Measurements from ENCODE around the gene PPP1R14B. TPM values are rescaled to one million over a fixed set of nuclear protein-coding genes. Genes with fewer than 3 reads are reported as not detected.

Gene PPP1R14B
- polyA plus RNA-seq, 1 donor from 2014 or later = 48.1 TPM

DNA sequence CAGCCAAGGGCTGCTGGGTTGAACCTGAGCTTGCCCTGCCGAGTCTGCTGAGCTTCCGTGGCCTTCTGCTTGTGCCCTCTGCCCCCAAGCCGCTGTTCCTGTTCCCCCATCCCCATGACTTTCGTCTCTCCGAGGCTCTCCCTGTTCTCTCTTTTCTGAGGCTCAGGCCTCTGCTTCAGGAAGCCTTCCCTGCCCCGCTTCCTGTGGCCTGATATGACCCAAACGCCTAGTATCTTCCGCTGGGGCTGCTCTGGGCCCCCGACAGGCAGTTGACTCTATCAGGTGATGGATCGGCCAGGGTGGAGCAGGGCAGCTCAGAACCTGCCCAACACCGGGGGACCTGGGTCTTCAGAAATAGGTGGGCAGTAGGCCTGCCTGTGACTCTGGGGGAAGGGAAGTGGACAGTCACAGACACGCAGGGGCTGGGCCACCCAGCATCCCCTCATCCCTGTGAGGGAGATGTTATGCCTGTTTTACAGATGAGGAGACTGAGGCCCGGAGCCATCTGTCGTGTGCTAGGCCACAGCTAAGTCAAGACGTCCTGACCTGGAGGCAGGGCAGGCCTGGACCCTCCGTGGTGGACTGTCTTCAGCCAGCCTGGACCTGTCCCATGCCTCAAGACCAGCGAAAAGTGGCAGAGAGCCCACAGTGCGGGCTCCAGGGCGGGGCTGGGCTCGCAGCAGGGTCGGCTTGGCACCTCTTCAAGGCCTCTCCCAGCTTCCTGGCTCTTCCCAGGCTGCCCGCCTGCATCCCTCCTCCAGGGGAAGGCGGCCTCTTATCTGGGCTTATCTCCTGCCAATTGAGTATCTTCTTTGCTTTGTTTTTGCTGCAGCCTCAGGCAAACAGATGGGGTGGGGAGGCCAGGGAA, 21.5 kb upstream of the PPP1R14B start:
- Mint-ChIP-seq H3K4me1 (peaks cover 13 to 16% (median 13%) of the 10 kb centered on the region in 3 donors), H3K36me3 (peaks cover 1% of the 10 kb centered on the region), H3K27me3 (no peaks in the 10 kb centered on the region), H3K4me3 (peak overlapping the region; percentile 98 to 100 (median 98)), H3K27ac (peak overlapping the region in 2 of 3 donors; percentile 99), H3K9me3 (no peaks in the 10 kb centered on the region)

DNA sequence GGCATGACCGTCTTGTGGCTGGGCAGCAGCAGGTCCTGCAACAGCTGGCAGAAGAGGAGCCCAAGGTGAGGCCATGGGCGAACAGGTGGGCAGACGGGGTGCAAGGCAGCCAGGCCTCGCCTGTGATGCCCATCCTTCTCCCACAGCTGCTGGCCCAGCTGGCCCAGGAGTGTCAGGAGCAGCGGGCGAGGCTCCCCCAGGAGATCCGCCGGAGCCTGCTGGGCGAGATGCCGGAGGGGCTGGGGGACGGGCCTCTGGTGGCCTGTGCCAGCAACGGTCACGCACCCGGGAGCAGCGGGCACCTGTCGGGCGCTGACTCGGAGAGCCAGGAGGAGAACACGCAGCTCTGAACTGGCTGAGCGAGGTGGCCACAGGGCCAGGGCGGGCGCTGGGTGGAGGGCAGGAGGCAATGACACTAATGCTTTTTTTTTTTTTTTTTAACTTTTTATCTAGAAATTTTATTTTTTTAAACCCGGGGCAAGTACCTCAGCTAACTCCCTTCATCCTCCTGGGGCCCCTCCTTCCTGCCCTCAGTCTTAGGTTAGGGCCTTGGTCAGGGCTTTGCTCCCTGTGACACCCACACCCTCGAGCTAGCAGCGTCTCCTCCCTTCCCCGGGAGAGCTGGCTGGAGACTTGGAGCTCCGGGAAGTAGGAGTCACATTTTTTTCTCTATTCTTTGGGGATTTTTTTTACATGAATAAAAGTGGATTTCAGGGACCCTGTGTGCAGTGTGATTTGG, 20.6 kb upstream of the PPP1R14B start:
- Mint-ChIP-seq H3K27ac (peak overlapping the region in 2 of 3 donors; percentile 62 to 99), H3K36me3 (peaks cover 3% of the 10 kb centered on the region), H3K4me1 (peaks cover 13% of the 10 kb centered on the region in 3 donors), H3K27me3 (no peaks in the 10 kb centered on the region), H3K4me3 (peak overlapping the region in 1 of 4 donors; percentile 98), H3K9me3 (no peaks in the 10 kb centered on the region)

DNA sequence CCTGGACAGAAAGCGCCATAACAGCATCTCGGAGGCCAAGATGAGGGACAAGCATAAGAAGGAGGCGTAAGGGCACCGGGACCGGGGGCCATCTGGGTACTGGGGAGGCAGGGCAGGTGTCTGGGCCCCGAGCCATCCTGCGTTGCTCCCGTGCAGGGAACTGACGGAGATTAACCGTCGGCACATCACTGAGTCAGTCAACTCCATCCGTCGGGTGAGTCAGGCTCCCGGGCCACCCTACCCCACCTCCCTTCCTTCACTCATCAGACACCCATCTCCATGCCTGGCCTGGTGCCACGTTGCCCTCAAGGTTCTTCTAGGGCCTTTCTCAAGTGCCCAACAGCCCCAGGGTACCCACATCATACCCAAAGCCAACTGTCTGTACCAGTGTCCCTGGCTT, 19.6 kb upstream of the PPP1R14B start:
- Mint-ChIP-seq H3K27me3 (no peaks in the 10 kb centered on the region), H3K27ac (peak overlapping the region in 1 of 3 donors; percentile 45), H3K4me3 (peak overlapping the region in 2 of 4 donors; percentile 43 to 84), H3K9me3 (no peaks in the 10 kb centered on the region), H3K36me3 (peaks cover 3% of the 10 kb centered on the region), H3K4me1 (peaks cover 9 to 13% (median 12%) of the 10 kb centered on the region in 3 donors)

DNA sequence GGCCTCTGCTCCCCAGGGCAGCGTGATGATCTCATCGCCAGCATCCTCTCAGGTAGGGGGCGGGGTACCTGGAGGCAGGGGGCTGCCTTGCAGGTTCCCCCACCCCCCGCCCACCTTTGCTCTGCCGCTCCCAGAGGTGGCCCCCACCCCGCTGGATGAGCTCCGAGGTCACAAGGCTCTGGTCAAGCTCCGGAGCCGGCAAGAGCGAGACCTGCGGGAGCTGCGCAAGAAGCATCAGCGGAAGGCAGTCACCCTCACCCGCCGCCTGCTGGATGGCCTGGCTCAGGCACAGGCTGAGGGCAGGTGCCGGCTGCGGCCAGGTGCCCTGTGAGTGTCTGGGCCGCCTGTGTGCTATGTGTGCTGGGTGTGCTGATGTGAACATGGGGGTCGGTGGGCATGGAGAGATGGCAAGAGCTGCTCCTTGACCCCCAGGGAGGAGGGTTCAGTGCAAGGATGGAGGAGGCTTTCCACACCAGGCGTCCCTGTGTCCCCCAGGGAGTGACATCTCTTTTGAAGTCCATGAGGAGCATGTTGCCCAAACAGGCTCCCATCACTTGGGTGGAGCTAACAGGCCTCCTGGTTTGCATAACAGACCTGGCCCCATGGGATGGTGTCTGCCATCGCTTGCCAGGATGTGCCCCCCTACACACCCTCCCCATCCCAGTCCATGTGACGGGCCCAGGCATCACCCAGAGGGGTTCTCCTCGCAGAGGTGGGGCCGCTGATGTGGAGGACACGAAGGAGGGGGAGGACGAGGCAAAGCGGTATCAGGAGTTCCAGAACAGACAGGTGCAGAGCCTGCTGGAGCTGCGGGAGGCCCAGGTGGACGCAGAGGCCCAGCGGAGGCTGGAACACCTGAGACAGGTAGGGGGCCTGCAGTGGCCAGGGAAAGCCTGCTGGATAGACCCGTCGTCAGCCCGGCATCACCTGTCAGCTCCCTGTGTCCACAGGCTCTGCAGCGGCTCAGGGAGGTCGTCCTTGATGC, 18.7 kb upstream of the PPP1R14B start:
- Mint-ChIP-seq H3K27me3 (no peaks in the 10 kb centered on the region), H3K27ac (peak overlapping the region in 1 of 3 donors; percentile 32), H3K4me3 (peak overlapping the region in 2 of 4 donors; percentile 25 to 43), H3K4me1 (peaks cover 9 to 13% (median 12%) of the 10 kb centered on the region in 3 donors), H3K36me3 (peaks cover 3% of the 10 kb centered on the region), H3K9me3 (no peaks in the 10 kb centered on the region)

DNA sequence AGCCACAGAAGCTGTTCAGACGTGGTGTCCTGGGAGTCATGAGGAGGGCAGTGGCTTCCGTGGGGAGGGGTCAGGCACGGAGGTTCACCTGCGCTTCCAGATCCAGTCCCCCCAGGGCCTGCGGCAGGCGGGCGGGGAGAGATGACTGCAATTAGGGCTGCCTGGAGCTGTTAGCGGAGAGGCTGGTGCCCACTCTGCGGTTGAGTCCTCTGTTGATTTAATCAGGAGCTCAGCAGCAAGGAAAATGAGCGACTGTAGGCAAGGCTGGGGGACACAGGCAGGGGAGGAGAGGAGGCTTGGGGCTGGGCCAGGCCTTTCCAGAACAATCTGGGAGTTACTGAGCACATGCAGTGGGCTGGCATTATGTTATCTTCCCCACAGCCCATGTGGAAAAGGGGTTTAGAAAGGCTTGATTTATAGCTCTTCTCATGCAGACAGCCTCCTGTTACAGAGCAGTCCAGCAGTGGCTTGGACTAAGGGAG, 17.7 kb upstream of the PPP1R14B start:
- H3K4me3 Mint-ChIP-seq = no peak overlapping the region
- no peak overlapping the region for H3K27ac Mint-ChIP-seq

DNA sequence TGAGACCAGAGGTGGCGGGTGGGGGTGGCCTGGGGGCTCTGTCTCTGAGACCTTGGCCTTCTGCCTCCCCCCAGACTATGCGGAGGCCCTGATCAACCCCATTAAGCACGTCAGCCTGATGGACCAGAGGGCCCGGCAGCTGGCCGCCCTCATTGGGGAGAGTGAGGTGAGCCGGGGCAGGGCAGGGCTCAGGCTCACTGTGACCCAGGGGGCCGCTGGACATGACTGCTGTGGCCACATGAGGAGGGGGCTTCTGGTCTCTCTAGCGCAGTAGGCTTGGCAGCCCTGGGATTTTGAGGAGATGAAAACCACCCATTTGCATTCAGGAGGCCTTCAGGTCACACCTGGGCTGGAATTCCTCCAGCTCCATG, 17.2 kb upstream of the PPP1R14B start:
- Mint-ChIP-seq H3K4me3 (no peak overlapping the region), H3K9me3 (no peaks in the 10 kb centered on the region), H3K27me3 (no peaks in the 10 kb centered on the region), H3K36me3 (peaks cover 2% of the 10 kb centered on the region), H3K4me1 (peaks cover 3 to 12% (median 10%) of the 10 kb centered on the region in 3 donors), H3K27ac (no peak overlapping the region)

More for the DNA sequence above, 17.7 kb upstream of the PPP1R14B start:
- Mint-ChIP-seq H3K36me3 (peaks cover 3% of the 10 kb centered on the region), H3K9me3 (no peaks in the 10 kb centered on the region), H3K4me1 (peaks cover 7 to 14% (median 9%) of the 10 kb centered on the region in 3 donors), H3K27me3 (no peaks in the 10 kb centered on the region)

DNA sequence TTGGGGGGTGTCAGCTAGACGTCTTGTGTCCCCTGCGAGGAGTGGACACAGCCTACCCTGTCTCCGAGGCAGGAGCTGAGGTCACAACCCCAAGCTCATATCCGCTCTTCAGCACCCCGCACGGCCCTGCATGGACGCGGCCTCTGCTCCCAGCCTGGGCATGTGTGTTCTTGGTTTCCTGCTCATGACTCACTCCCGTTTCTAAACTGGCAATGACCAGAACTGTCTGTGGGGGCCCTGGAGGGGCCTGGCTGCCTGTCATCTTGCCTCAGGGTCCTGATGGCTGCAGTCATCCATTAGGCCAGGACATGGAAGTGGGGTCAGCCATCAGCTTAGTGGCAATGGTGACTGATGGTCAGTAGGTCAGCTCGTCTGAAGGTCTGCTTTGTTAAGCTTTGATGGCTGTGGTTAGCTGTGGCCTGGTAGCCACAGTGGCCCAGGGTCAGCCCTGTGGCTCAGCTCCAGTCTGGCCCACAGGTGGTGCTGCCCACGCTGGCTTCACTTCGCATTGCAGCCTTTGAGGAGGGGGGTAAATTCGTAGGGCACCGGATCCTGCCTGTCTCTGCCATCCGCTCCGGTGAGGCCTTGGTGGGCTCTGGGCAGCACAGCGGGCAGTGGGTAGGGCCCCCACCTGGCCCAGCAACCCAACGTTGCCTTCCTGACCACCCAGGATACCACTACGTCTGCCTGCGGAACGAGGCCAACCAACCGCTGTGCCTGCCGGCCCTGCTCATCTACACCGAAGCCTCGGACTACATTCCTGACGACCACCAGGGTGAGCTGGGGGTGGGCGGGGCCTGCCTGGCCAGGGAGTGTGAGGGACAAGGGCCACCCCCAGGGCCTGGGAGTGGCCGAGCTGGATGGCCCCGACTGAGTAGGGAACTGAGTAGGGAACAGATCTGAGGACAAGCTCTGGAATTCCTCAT, 16.5 kb upstream of the PPP1R14B start:
- Mint-ChIP-seq H3K4me3 (peak overlapping the region in 1 of 4 donors; percentile 43), H3K36me3 (peaks cover 2% of the 10 kb centered on the region), H3K4me1 (peaks cover 0 to 9% (median 7%) of the 10 kb centered on the region in 3 donors), H3K27ac (no peak overlapping the region), H3K27me3 (no peaks in the 10 kb centered on the region), H3K9me3 (no peaks in the 10 kb centered on the region)

DNA sequence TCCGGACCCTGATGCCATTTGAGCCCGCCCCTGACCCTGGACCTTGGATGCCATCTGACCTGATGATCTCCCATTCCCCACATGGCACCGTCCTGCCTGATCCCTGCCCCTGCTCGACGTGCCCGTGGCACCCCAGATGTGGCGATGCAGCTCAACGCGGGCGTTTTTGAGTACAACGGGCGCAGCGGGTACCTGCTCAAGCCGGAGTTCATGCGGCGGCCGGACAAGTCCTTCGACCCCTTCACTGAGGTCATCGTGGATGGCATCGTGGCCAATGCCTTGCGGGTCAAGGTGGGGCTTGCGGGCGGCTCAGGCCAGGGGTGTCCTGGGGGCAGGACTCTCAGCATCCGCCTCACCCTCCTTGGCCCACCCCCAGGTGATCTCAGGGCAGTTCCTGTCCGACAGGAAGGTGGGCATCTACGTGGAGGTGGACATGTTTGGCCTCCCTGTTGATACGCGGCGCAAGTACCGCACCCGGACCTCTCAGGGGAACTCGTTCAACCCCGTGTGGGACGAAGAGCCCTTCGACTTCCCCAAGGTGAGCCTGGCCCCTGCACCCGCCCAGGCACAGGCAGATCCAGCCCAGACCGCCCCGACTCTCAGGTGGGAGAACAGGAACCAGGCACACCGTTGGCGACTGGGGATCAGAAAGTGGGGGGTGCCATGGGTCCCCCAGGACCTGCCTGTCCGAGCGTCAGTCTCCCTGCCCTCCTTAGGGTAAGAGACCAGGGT, 15.7 kb upstream of the PPP1R14B start:
- H3K4me1 Mint-ChIP-seq = peaks cover 0 to 7% (median 3%) of the 10 kb centered on the region in 3 donors
- H3K4me3 Mint-ChIP-seq = no peak overlapping the region
- H3K36me3 Mint-ChIP-seq = peaks cover 2% of the 10 kb centered on the region
- H3K9me3 Mint-ChIP-seq = no peaks in the 10 kb centered on the region
- no peaks in the 10 kb centered on the region for H3K27me3 Mint-ChIP-seq
- H3K27ac Mint-ChIP-seq = no peak overlapping the region

DNA sequence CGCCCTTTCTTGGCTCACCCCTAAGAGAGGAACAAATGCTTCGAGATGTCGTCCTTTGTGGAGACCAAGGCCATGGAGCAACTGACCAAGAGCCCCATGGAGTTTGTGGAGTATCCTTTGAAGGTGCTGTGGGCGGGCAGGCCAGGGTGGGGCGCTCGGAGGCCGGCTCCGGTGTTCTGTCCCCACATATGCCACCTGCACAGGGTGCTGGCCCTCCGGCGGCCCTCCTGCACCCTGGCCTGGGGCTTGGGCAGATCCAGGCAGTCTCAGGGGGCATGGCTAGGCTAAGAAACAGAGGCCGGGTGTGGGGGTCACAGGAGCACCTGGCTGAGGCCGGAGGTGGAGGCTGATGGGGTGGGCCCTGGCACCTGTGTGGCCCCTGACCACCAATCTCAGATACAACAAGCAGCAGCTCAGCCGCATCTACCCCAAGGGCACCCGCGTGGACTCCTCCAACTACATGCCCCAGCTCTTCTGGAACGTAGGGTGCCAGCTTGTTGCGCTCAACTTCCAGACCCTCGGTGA, 14.9 kb upstream of the PPP1R14B start:
- Mint-ChIP-seq H3K4me1 (peaks cover 0 to 7% (median 3%) of the 10 kb centered on the region in 3 donors), H3K4me3 (no peak overlapping the region), H3K27ac (no peak overlapping the region), H3K36me3 (peaks cover 2% of the 10 kb centered on the region), H3K9me3 (no peaks in the 10 kb centered on the region), H3K27me3 (no peaks in the 10 kb centered on the region)

DNA sequence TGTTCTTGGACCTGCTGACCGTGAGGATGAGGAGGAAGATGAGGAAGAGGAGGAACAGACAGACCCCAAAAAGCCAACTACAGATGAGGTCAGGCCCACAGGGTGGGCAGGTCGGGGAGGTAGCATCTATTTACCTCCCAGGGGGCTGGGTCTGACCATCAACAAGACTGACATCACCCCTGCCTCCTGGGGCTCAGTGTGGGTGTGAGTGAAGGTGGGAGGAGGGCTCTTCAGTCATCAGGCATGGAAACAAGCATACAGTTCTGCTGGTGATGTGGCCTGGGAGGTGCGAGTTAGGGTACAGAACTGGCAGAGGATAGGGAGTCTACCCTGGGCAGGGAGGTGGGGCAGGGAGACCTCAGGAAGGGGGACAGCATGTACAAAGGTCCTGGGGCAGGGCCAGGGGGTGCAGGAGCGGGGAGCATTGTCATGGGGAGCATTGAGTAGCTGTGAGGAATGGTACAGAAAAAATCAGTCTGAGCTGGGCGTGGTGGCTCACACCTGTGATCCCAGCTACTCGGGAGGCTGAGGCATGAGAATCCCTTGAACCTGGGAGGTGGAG, 13.5 kb upstream of the PPP1R14B start:
- Mint-ChIP-seq H3K9me3 (no peaks in the 10 kb centered on the region), H3K36me3 (peaks cover 2% of the 10 kb centered on the region), H3K4me3 (no peak overlapping the region), H3K27me3 (no peaks in the 10 kb centered on the region), H3K27ac (no peak overlapping the region), H3K4me1 (peaks cover 0 to 7% (median 3%) of the 10 kb centered on the region in 3 donors)

DNA sequence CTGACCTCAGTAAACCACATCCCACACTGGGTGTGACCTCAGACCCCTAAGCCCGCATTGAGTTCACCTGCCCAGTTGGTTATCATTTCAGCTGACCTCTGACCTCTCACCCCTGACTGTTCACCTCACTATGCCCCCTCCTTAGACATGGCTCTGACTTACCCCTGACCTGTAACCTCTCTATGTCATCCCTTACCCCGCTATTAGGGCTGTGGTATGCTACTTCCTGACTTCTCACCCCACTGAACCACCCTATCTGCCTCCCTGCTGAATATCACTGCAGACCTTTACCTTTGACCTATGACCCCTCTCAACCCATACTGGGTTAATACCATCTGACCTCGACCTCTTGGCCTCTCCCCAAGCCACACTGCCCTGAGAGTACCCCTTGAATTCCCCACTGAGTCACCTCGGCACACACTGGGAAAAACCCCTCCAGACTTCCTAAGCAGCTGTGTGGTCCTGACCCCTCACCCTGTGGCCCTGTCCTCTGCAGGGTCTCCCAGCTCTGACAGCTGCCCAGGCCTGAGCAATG, 12.9 kb upstream of the PPP1R14B start:
- peak overlapping the region in 2 of 3 donors; percentile 54 to 66 for H3K27ac Mint-ChIP-seq
- no peaks in the 10 kb centered on the region for H3K9me3 Mint-ChIP-seq
- peaks cover 0 to 7% (median 3%) of the 10 kb centered on the region in 3 donors for H3K4me1 Mint-ChIP-seq
- H3K4me3 Mint-ChIP-seq = peak overlapping the region in 2 of 4 donors; percentile 6 to 68
- no peaks in the 10 kb centered on the region for H3K27me3 Mint-ChIP-seq
- peaks cover 2% of the 10 kb centered on the region for H3K36me3 Mint-ChIP-seq

DNA sequence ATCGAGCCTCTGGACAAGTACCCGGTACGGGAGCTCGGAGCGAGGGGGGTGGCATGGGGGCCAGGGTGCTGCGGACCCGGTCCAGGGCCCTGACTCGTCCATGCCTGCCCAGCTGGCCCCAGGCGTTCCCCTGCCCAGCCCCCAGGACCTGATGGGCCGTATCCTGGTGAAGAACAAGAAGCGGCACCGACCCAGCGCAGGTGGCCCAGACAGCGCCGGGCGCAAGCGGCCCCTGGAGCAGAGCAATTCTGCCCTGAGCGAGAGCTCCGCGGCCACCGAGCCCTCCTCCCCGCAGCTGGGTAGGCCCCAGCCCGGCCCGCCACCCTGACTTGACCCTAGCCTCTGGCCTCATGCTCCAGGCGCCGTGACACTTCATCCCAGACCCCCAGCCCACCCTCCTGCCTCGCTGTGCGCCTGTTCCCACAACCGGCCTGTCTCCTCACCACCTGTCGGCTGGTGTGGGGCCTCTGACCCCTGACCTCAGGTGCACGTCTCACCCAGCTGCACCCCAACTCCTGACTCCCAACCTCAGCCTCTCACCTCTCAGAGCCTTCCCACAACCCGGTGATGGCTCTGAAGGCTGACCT, 12.3 kb upstream of the PPP1R14B start:
- peak overlapping the region in 1 of 3 donors; percentile 54 for H3K27ac Mint-ChIP-seq
- H3K27me3 Mint-ChIP-seq = no peaks in the 10 kb centered on the region
- peaks cover 2% of the 10 kb centered on the region for H3K36me3 Mint-ChIP-seq

More for the DNA sequence above, 12.3 kb upstream of the PPP1R14B start:
- H3K4me3 Mint-ChIP-seq = peak overlapping the region in 1 of 4 donors; percentile 68
- no peaks in the 10 kb centered on the region for H3K9me3 Mint-ChIP-seq
- H3K4me1 Mint-ChIP-seq = peaks cover 0 to 7% (median 3%) of the 10 kb centered on the region in 3 donors
